Measurements from ENCODE around the gene ATP6V1B1. TPM values are rescaled to one million over a fixed set of nuclear protein-coding genes. Genes with fewer than 3 reads are reported as not detected.
"Not testable (repeated sequence)": the region's sequence is repeated elsewhere in the genome, so short reads cannot be mapped to it uniquely, and the experiment has no call there.

ATP6V1B1 gene
- total and polyA plus RNA-seq, 9 of the 15 experiments (the other 6 are each of a cell fraction or from before 2014, with no cell fraction given), result not detected

DNA sequence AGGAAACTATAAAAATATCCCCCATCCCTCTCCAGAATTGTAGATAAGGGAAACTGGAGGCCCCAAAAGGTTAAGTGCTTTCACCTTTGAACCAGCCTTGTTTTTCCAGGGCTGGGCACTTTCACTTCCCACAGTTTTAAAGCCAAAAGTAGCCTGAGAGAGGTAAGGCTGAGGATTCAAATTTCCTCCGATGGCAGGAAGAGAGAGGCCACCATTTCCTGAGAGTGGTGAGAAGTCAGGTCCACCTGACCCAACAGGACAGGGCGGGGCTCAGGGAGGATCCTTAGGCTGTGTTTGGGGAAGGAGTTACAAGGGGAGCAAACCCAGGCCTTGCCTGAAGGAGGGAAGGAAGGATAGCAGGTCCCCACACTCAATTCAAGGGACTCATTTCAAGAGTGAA lies 63.7 kb downstream of the ATP6V1B1 start:
- Histone ChIP-seq H3K4me3 (no peak overlapping the region), H3K36me3 (ENCODE audit: control insufficient read depth, insufficient read depth, low read length) (no peaks in the 10 kb centered on the region), H3K27me3 (ENCODE audit: control insufficient read depth in 2 of 2, insufficient read depth in 2 of 2, low read length in 2 of 2) (no peaks in the 10 kb centered on the region), H3K27ac (ENCODE audit: extremely low read depth, low read depth, low read length) (no peak overlapping the region), H3K4me2 (ENCODE audit: insufficient read depth, low read length) (no peak overlapping the region), H3K79me2 (ENCODE audit: control insufficient read depth, insufficient read depth, low read length) (peaks cover 2% of the 10 kb centered on the region), H3K4me1 (replicated peaks in 1 of 2; ENCODE audit: control insufficient read depth in 2 of 2, insufficient read depth in 2 of 2, low read length in 2 of 2) (peaks cover 8 to 18% of the 10 kb centered on the region in 2 experiments; a peak in 3 of 5 replicates), H3K9me1 (ENCODE audit: control insufficient read depth, insufficient read depth, low read length) (no peaks in the 10 kb centered on the region), H3K9ac (ENCODE audit: insufficient read depth in 1 of 2, low read depth in 2 of 2, low read length in 2 of 2) (no peak overlapping the region), H4K20me1 (replicated peaks; ENCODE audit: control insufficient read depth, insufficient read depth, low read length) (no peaks in the 10 kb centered on the region), H2AFZ (ENCODE audit: low read depth, low read length) (peak overlapping the region; percentile 53; the same call in 1 of the 2 replicates), H3K9me3 (replicated peaks; ENCODE audit: control insufficient read depth, insufficient read depth, low read depth, low read length) (no peaks in the 10 kb centered on the region)
- no TSS peak for BruUV-seq (replicated peaks)
- ChIA-PET CTCF (ENCODE audit: low intra/inter-chr PET ratio) (no interaction called here), POLR2A (interaction anchor here (0.7 to 1.0 kb wide), 2 partner anchors 71 to 224 kb away, joined by 3 read pairs; no protein-coding TSS in a partner anchor)
- ATAC-seq (no peak), DNase-seq (ENCODE audit: extremely low read depth in 1 of 4, low spot score in 3 of 4) (peak in 2 of 4 experiments; percentile 5), FAIRE-seq (no peak)
- 0% methylated on average over 1 of the region's 2 CpGs for WGBS (ENCODE audit: insufficient coverage, low coverage, missing lambda C conversion rate)
- in situ Hi-C loops (cut with MboI) (no loop called here), intact Hi-C loops (cut with micrococcal nuclease) (loop anchor here (10.0 kb wide), 1 partner anchor 135 kb away; the partner anchor contains the start of genes MCEE and MPHOSPH10)
- TF ChIP-seq ETV5 (CRISPR knock-in tag; IDR thresholded peaks at IDR 0.05; ENCODE audit: low read depth) (no peak), ZNF3 (CRISPR knock-in tag; IDR thresholded peaks at IDR 0.05) (no peak), NR2C1 (IDR thresholded peaks at IDR 0.05) (peak; percentile 25; the same call in 1 of the 2 replicates), NR2C1 (tag; IDR thresholded peaks at IDR 0.05) (peak; percentile 80), NR2C2 (CRISPR knock-in tag; IDR thresholded peaks at IDR 0.05) (no peak), NR2C2 (tag; IDR thresholded peaks at IDR 0.05) (peak; percentile 79)
- TF ChIP-seq, protein P1, sequence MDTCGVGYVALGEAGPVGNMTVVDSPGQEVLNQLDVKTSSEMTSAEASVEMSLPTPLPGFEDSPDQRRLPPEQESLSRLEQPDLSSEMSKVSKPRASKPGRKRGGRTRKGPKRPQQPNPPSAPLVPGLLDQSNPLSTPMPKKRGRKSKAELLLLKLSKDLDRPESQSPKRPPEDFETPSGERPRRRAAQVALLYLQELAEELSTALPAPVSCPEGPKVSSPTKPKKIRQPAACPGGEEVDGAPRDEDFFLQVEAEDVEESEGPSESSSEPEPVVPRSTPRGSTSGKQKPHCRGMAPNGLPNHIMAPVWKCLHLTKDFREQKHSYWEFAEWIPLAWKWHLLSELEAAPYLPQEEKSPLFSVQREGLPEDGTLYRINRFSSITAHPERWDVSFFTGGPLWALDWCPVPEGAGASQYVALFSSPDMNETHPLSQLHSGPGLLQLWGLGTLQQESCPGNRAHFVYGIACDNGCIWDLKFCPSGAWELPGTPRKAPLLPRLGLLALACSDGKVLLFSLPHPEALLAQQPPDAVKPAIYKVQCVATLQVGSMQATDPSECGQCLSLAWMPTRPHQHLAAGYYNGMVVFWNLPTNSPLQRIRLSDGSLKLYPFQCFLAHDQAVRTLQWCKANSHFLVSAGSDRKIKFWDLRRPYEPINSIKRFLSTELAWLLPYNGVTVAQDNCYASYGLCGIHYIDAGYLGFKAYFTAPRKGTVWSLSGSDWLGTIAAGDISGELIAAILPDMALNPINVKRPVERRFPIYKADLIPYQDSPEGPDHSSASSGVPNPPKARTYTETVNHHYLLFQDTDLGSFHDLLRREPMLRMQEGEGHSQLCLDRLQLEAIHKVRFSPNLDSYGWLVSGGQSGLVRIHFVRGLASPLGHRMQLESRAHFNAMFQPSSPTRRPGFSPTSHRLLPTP (IDR thresholded peaks at IDR 0.05; ENCODE audit: borderline replicate concordance, extremely low read depth, insufficient read length), result no peak

DNA sequence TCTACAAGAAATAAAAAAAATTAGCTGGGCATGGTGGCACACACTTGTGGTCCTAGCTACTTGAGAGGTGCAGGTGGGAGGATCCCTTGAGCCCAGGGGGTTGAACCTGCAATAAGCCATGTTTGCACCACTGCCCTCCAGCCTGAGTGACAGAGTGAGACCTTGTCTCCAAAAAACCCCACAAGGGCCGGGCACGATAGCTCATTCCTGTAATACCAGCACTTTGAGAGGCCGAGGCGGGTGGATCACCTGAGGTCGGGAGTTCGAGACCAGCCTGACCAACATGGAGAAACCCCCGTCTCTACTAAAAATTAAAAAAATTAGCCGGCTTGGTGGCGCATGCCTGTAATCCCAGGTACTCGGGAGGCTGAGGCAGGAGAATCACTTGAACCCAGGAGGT lies 64.2 kb downstream of the ATP6V1B1 start:
- H3K27me3 ChIP-seq (ENCODE audit: control insufficient read depth in 2 of 2, insufficient read depth in 2 of 2, low read length in 2 of 2); H4K20me1 ChIP-seq (replicated peaks; ENCODE audit: control insufficient read depth, insufficient read depth, low read length); H3K4me3 ChIP-seq; H2AFZ ChIP-seq (ENCODE audit: low read depth, low read length); H3K79me2 ChIP-seq (ENCODE audit: control insufficient read depth, insufficient read depth, low read length); H3K9me3 ChIP-seq (replicated peaks; ENCODE audit: control insufficient read depth, insufficient read depth, low read depth, low read length); ATAC-seq; BruUV-seq (replicated peaks); H3K9ac ChIP-seq (ENCODE audit: insufficient read depth in 1 of 2, low read depth in 2 of 2, low read length in 2 of 2); H3K27ac ChIP-seq (ENCODE audit: extremely low read depth, low read depth, low read length); H3K9me1 ChIP-seq (ENCODE audit: control insufficient read depth, insufficient read depth, low read length); H3K4me2 ChIP-seq (ENCODE audit: insufficient read depth, low read length); FAIRE-seq; H3K36me3 ChIP-seq (ENCODE audit: control insufficient read depth, insufficient read depth, low read length); in situ Hi-C loops (cut with MboI); DNase-seq (ENCODE audit: extremely low read depth in 1 of 4, low spot score in 3 of 4): not testable (repeated sequence)
- ChIA-PET CTCF (ENCODE audit: low intra/inter-chr PET ratio) (interaction anchor here (1.2 kb wide), 1 partner anchor 100 kb away, joined by 3 read pairs; no protein-coding TSS in a partner anchor), POLR2A (interaction anchor here (0.7 to 1.0 kb wide), 2 partner anchors 70 to 225 kb away, joined by 3 read pairs; no protein-coding TSS in a partner anchor)
- 72% methylated on average over 10 of the region's 10 CpGs for WGBS (ENCODE audit: insufficient coverage, low coverage, missing lambda C conversion rate)
- H3K4me1 ChIP-seq (replicated peaks in 1 of 2; ENCODE audit: control insufficient read depth in 2 of 2, insufficient read depth in 2 of 2, low read length in 2 of 2), result peaks cover 8 to 15% of the 10 kb centered on the region in 2 experiments; a peak in 3 of 5 replicates
- intact Hi-C loops (cut with micrococcal nuclease), result loop anchor here (10.0 kb wide), 2 partner anchors 135 to 155 kb away; partner anchors contain the start of genes MCEE and MPHOSPH10
